ENCODE data around the gene SELENOI.
A peak's percentile ranks its signal among the peaks of the same experiment; 100 is the strongest.

The SELENOI gene

DNA sequence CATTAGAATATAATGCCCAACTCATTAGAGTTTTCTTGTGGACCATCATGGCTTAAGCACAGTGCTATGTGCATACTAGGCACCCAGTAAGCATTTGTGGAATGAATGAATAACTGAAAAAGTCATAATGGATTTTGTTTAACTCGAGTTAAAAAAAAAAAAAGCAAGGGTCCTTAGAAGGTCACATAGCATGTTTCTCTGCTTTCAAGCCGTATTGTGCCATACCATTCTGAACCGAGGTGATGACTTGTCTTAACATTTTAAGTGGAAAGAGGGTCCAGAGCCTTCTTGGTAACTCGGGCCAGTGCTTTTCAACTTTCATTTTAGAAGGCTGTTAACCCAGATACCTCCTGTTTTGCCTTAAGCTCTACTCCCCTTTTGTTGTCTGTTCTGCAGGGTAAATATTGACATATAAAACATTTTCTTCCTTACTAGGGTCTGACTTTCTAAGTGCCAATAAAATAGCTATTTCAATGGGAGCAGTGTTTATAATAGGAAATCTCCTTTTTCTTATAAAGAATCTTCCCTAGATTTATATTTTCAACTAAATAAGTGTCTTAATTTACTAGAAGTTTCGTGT is 1.4 kb downstream of the SELENOI start:
- peak overlapping the region; percentile 84; the same call in 1 of the 2 replicates for H3K27ac ChIP-seq (ENCODE audit: low read length)

DNA sequence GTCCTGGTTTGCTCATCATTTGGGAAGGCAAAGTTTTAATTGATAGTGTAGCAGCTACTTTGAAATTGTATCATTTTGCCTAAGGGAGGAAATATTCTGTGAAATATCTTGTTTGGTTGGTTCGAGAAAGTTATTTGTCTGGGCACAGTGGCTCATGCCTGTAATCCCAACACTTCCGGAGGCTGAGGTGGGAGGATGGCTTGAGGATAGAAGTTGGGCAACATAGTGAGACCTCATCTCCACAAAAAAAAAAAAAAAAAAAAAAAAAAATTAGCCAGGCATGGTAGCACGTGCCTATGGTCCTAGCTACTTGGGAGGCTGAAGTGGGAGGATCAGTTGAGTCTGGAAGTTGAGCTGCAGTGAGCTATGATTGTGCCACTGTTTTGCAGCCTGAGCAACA is 3.7 kb downstream of the SELENOI start:
- H2AFZ ChIP-seq (ENCODE audit: low read length), result no peak overlapping the region
- H3K27me3 ChIP-seq (replicated peaks; ENCODE audit: insufficient read depth, low read length), result no peaks in the 10 kb centered on the region
- no peak for DNase-seq
- TF ChIP-seq EZH2 (optimal IDR thresholded peaks at IDR 0.05; ENCODE audit: low read depth, low read length), result no peak
- TF ChIP-seq, protein P1, sequence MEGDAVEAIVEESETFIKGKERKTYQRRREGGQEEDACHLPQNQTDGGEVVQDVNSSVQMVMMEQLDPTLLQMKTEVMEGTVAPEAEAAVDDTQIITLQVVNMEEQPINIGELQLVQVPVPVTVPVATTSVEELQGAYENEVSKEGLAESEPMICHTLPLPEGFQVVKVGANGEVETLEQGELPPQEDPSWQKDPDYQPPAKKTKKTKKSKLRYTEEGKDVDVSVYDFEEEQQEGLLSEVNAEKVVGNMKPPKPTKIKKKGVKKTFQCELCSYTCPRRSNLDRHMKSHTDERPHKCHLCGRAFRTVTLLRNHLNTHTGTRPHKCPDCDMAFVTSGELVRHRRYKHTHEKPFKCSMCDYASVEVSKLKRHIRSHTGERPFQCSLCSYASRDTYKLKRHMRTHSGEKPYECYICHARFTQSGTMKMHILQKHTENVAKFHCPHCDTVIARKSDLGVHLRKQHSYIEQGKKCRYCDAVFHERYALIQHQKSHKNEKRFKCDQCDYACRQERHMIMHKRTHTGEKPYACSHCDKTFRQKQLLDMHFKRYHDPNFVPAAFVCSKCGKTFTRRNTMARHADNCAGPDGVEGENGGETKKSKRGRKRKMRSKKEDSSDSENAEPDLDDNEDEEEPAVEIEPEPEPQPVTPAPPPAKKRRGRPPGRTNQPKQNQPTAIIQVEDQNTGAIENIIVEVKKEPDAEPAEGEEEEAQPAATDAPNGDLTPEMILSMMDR (IDR thresholded peaks at IDR 0.05; ENCODE audit: low read length), result no peak
- no peak for TF ChIP-seq EZH2phosphoT487 (IDR thresholded peaks at IDR 0.05; ENCODE audit: low read length)
- H3K9me3 ChIP-seq (replicated peaks; ENCODE audit: insufficient read depth, low read length), result no peaks in the 10 kb centered on the region
- no peak overlapping the region for H3K4me3 ChIP-seq (ENCODE audit: low read length)
- H3K9me2 ChIP-seq (replicated peaks; ENCODE audit: insufficient read depth, low read length), result no peaks in the 10 kb centered on the region
- no peak overlapping the region for H3K27ac ChIP-seq (ENCODE audit: low read length)
- no peak overlapping the region for H3K4me2 ChIP-seq (ENCODE audit: low read depth, low read length)
- H3K9ac ChIP-seq (ENCODE audit: low read length), result no peak overlapping the region
- H4K20me1 ChIP-seq (ENCODE audit: insufficient read depth, low read length), result peaks cover 3% of the 10 kb centered on the region; the same call in 1 of the 2 replicates
- H3K36me3 ChIP-seq (replicated peaks; ENCODE audit: insufficient read depth, low read length), result no peaks in the 10 kb centered on the region; the same call in 1 of the 2 replicates
- peaks cover 96% of the 10 kb centered on the region for H3K79me2 ChIP-seq (ENCODE audit: low read length)
- H3K4me1 ChIP-seq (ENCODE audit: low read length), result peaks cover 14% of the 10 kb centered on the region
- H3F3A ChIP-seq (ENCODE audit: insufficient read depth, low read length), result peaks cover 11% of the 10 kb centered on the region

More for the DNA sequence above, 1.4 kb downstream of the SELENOI start:
- Histone ChIP-seq H3K9me2 (replicated peaks; ENCODE audit: insufficient read depth, low read length) (no peaks in the 10 kb centered on the region), H3F3A (ENCODE audit: insufficient read depth, low read length) (peaks cover 11% of the 10 kb centered on the region), H3K4me2 (ENCODE audit: low read depth, low read length) (peak overlapping the region; percentile 93), H3K27me3 (replicated peaks; ENCODE audit: insufficient read depth, low read length) (no peaks in the 10 kb centered on the region), H3K9ac (ENCODE audit: low read length) (peak overlapping the region; percentile 90), H3K4me3 (ENCODE audit: low read length) (peak overlapping the region; percentile 79), H3K9me3 (replicated peaks; ENCODE audit: insufficient read depth, low read length) (no peaks in the 10 kb centered on the region), H3K4me1 (ENCODE audit: low read length) (peaks cover 19% of the 10 kb centered on the region), H3K79me2 (ENCODE audit: low read length) (peaks cover 86% of the 10 kb centered on the region), H2AFZ (ENCODE audit: low read length) (no peak overlapping the region), H4K20me1 (ENCODE audit: insufficient read depth, low read length) (no peaks in the 10 kb centered on the region; the same call in 1 of the 2 replicates), H3K36me3 (replicated peaks; ENCODE audit: insufficient read depth, low read length) (no peaks in the 10 kb centered on the region; the same call in 1 of the 2 replicates)
- no peak for DNase-seq
- TF ChIP-seq, protein P1 (IDR thresholded peaks at IDR 0.05; ENCODE audit: low read length), result no peak
- no peak for TF ChIP-seq EZH2phosphoT487 (IDR thresholded peaks at IDR 0.05; ENCODE audit: low read length)
- no peak for TF ChIP-seq EZH2 (optimal IDR thresholded peaks at IDR 0.05; ENCODE audit: low read depth, low read length)

DNA sequence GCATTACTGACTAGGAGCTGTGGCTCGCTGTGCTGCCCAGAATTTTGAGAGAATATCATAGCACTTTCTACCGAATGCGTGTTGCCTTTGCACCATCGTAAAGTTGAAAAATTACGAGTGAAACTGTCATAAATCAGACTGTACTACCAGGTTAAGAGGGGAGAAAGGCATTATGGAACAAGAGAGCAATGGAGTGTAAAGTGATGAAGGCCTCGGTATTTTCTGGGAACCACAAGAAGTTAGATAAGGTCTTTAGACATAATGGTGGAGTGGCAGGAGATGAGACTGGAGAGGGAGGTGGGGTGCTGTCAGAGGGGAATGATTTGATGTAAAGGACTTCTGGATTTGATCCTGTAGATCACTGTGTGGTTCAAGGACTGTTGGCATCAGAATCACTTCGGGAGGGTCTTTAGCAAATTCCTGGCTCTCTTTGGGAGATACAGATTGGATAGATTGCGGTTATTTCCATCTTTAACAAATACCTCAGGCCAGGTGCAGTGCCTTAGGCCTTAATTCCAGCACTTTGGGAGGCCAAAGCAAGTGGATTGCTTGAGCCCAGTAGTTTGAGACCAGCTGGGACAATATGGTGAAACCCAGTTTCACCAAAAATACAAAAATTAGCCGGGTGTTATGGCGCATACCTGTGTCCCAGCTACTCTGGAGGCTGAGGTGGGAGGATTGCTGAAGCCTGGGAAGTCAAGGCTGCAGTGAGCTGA is 5.6 kb downstream of the SELENOI start:
- no peak overlapping the region for H3K4me2 ChIP-seq (ENCODE audit: low read depth, low read length)
- H3K4me1 ChIP-seq (ENCODE audit: low read length), result peaks cover 13% of the 10 kb centered on the region
- H2AFZ ChIP-seq (ENCODE audit: low read length), result no peak overlapping the region
- no peaks in the 10 kb centered on the region for H3K27me3 ChIP-seq (replicated peaks; ENCODE audit: insufficient read depth, low read length)
- TF ChIP-seq EZH2phosphoT487 (IDR thresholded peaks at IDR 0.05; ENCODE audit: low read length), result no peak
- TF ChIP-seq, protein P1 (IDR thresholded peaks at IDR 0.05; ENCODE audit: low read length), result no peak
- TF ChIP-seq EZH2 (optimal IDR thresholded peaks at IDR 0.05; ENCODE audit: low read depth, low read length), result no peak
- H3K9me3 ChIP-seq (replicated peaks; ENCODE audit: insufficient read depth, low read length), result no peaks in the 10 kb centered on the region
- H3K79me2 ChIP-seq (ENCODE audit: low read length), result peaks cover 100% of the 10 kb centered on the region
- H3K9ac ChIP-seq (ENCODE audit: low read length), result no peak overlapping the region
- H3K9me2 ChIP-seq (replicated peaks; ENCODE audit: insufficient read depth, low read length), result no peaks in the 10 kb centered on the region
- no peak overlapping the region for H3K4me3 ChIP-seq (ENCODE audit: low read length)
- H3K36me3 ChIP-seq (replicated peaks; ENCODE audit: insufficient read depth, low read length), result no peaks in the 10 kb centered on the region; the same call in 1 of the 2 replicates
- peaks cover 15% of the 10 kb centered on the region; the same call in 1 of the 2 replicates for H4K20me1 ChIP-seq (ENCODE audit: insufficient read depth, low read length)
- H3F3A ChIP-seq (ENCODE audit: insufficient read depth, low read length), result 0 out of 2 replicates have a peak, but pooled peaks cover 5% of the 10 kb centered on the region
- no peak overlapping the region for H3K27ac ChIP-seq (ENCODE audit: low read length)
- no peak for DNase-seq

All from MM.1S (cell line).